ENCODE data around the gene USP9X. TPM values are rescaled to one million over a fixed set of nuclear protein-coding genes. Genes with fewer than 3 reads are reported as not detected.

Gene USP9X
- total and polyA plus RNA-seq, 2 of the 8 experiments (the other 6 are each of a cell fraction or from before 2014, with no cell fraction given), result 79.2 to 300 TPM

DNA sequence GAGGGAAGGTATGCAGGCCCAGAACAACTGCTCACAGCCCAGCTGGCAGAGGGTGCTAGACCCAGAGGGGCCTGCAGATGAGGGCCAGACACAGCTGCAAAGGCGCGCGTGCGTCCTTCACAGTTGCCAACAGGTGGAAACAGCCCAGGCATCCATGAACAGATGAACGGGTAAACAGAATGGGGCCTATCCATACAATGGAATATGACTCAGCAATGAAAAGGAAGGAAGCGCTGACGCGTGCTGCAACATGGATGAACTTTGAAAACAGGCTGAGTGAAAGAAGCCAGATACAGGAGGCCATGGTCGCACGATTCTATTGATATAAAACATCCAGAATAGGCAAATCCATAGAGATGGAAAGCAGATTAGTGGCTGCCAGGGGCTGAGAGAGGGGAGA is 165.6 kb downstream of the USP9X start (continued):
- no peak for TF ChIP-seq EP300 (IDR thresholded peaks at IDR 0.05; ENCODE audit: borderline replicate concordance in 1 of 2, low read depth in 2 of 2, low read length in 2 of 2)
- TF ChIP-seq CEBPB (IDR thresholded peaks at IDR 0.05; ENCODE audit: low read depth, low read length), result no peak
- no peak for TF ChIP-seq RNF2 (IDR thresholded peaks at IDR 0.05; ENCODE audit: borderline replicate concordance, low read depth, low read length, missing control alignments, poor library complexity, severe bottlenecking)
- TF ChIP-seq SP4 (IDR thresholded peaks at IDR 0.05; ENCODE audit: low read length), result no peak

Measured in H1 (cell line).